Nephron progenitor cell (in vitro differentiated cells): ENCODE measurements around the gene RPS6KA1.
A peak's percentile ranks its signal among the peaks of the same experiment; 100 is the strongest.

Experiments
- DNase-seq: peaks from one replicate; pipeline ENCODE4 v3.0.0; 2021
- H3K27ac Mint-ChIP-seq: 2 replicates; pipeline ENCODE4 v1.8.0; 2021; ENCODE audit warnings: mild to moderate bottlenecking, moderate library complexity, mixed read lengths
- H3K27me3 Mint-ChIP-seq: 2 replicates; pipeline ENCODE4 v1.8.0; 2021; ENCODE audit warnings: mild to moderate bottlenecking, low read depth, mixed read lengths; ENCODE audit not compliant: poor library complexity
- H3K36me3 Mint-ChIP-seq: 2 replicates; pipeline ENCODE4 v1.8.0; 2021; ENCODE audit warnings: low read depth, mixed read lengths
- H3K4me1 Mint-ChIP-seq: 2 replicates; pipeline ENCODE4 v1.8.0; 2021; ENCODE audit warnings: mixed read lengths
- H3K4me3 Mint-ChIP-seq: 2 replicates; pipeline ENCODE4 v1.8.0; 2021; ENCODE audit warnings: mild to moderate bottlenecking, moderate library complexity, mixed read lengths
- H3K9me3 Mint-ChIP-seq: 2 replicates; pipeline ENCODE4 v1.8.0; 2021; ENCODE audit warnings: mild to moderate bottlenecking, moderate library complexity, mixed read lengths
- TF ChIP-seq, protein P1 (sequence below): fragments of 200-600 bp; sonication (generic); IDR thresholded peaks from 2 replicates; pipeline ENCODE4 v1.5.0; 2021; ENCODE audit warnings: antibody characterized with exemption

Gene RPS6KA1

DNA sequence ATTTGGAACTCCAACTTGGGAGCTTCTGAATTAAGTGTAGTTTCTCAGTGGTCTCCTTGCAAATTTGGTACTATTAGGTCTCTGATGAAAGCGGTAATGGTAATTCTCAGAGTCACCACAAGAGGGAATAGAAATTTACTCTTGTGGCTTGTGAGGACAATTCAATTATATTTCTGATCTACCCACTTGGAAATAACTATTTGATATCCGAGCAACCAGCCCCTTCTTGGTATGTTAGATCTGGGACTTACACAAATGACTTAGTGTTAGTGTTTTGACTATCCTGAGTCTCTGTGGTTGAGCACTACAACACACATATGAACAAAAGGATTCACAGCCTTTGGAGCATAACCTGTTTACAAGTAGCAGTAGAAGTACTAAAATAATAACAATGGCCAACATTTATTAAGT is 68.1 kb downstream of the RPS6KA1 start:
- no peak for DNase-seq
- Mint-ChIP-seq H3K27ac (no peak overlapping the region), H3K36me3 (peaks cover 5% of the 10 kb centered on the region)

GRCh38 chr1:26598890-26599289 is 69.3 kb downstream of the RPS6KA1 start:
- TF ChIP-seq, protein P1, sequence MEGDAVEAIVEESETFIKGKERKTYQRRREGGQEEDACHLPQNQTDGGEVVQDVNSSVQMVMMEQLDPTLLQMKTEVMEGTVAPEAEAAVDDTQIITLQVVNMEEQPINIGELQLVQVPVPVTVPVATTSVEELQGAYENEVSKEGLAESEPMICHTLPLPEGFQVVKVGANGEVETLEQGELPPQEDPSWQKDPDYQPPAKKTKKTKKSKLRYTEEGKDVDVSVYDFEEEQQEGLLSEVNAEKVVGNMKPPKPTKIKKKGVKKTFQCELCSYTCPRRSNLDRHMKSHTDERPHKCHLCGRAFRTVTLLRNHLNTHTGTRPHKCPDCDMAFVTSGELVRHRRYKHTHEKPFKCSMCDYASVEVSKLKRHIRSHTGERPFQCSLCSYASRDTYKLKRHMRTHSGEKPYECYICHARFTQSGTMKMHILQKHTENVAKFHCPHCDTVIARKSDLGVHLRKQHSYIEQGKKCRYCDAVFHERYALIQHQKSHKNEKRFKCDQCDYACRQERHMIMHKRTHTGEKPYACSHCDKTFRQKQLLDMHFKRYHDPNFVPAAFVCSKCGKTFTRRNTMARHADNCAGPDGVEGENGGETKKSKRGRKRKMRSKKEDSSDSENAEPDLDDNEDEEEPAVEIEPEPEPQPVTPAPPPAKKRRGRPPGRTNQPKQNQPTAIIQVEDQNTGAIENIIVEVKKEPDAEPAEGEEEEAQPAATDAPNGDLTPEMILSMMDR = no peak
- H3K36me3 Mint-ChIP-seq = peaks cover 5% of the 10 kb centered on the region
- no peak overlapping the region for H3K4me3 Mint-ChIP-seq
- peak overlapping the region; percentile 86 for H3K27ac Mint-ChIP-seq
- H3K27me3 Mint-ChIP-seq = no peaks in the 10 kb centered on the region
- peaks cover 34% of the 10 kb centered on the region for H3K4me1 Mint-ChIP-seq
- H3K9me3 Mint-ChIP-seq = peaks cover 17% of the 10 kb centered on the region
- DNase-seq = no peak

More for the DNA sequence above, 68.1 kb downstream of the RPS6KA1 start:
- TF ChIP-seq, protein P1 = peak; percentile 60
- Mint-ChIP-seq H3K4me3 (no peak overlapping the region), H3K9me3 (peaks cover 17% of the 10 kb centered on the region), H3K27me3 (peaks cover under 1% of the 10 kb centered on the region), H3K4me1 (peaks cover 21% of the 10 kb centered on the region)

GRCh38 chr1:26602378-26602959 is 72.9 kb downstream of the RPS6KA1 start:
- peaks cover 53% of the 10 kb centered on the region for H3K4me1 Mint-ChIP-seq
- DNase-seq = peak; percentile 47
- TF ChIP-seq, protein P1 = peak; percentile 93

DNA sequence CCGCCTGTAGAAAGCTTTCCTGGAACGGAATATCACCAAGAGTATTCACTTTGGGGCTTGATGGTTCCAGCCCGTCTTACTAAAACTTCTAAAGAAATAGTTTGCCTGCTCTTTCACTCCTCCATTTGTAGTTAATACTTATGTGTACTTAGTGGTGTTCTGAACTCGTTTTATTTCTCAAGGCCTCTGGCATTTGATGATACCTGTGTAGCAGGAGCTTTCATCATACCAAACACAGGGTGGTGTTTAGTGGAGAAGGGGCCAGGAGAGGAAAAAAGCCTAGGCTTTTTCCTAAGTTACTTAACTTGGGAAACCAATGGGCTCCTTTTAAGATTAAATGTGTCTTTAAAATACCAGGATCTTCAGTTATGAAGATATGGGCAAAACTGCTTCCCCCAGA is 74.3 kb downstream of the RPS6KA1 start:
- TF ChIP-seq, protein P1 = no peak
- no peak overlapping the region for H3K27ac Mint-ChIP-seq
- no peaks in the 10 kb centered on the region for H3K36me3 Mint-ChIP-seq
- H3K27me3 Mint-ChIP-seq = peaks cover 4% of the 10 kb centered on the region
- no peak overlapping the region for H3K4me3 Mint-ChIP-seq
- no peaks in the 10 kb centered on the region for H3K9me3 Mint-ChIP-seq
- no peak for DNase-seq
- H3K4me1 Mint-ChIP-seq = peaks cover 43% of the 10 kb centered on the region

More at GRCh38 chr1:26602378-26602959, 72.9 kb downstream of the RPS6KA1 start:
- no peak overlapping the region for H3K4me3 Mint-ChIP-seq
- H3K27me3 Mint-ChIP-seq = peaks cover 4% of the 10 kb centered on the region
- no peak overlapping the region for H3K27ac Mint-ChIP-seq
- peaks cover 3% of the 10 kb centered on the region for H3K36me3 Mint-ChIP-seq
- H3K9me3 Mint-ChIP-seq = peaks cover 4% of the 10 kb centered on the region

GRCh38 chr1:26607186-26607585 is 77.6 kb downstream of the RPS6KA1 start:
- no peak overlapping the region for H3K27ac Mint-ChIP-seq

More at GRCh38 chr1:26607186-26607585, 77.6 kb downstream of the RPS6KA1 start:
- Mint-ChIP-seq H3K9me3 (no peaks in the 10 kb centered on the region), H3K27me3 (peaks cover 11% of the 10 kb centered on the region), H3K4me3 (no peak overlapping the region), H3K4me1 (peaks cover 48% of the 10 kb centered on the region), H3K36me3 (no peaks in the 10 kb centered on the region)
- DNase-seq = no peak
- TF ChIP-seq, protein P1 = no peak
